GM12892 (cell line): ENCODE measurements around the gene PPRC1. TPM values are rescaled to one million over a fixed set of nuclear protein-coding genes. Genes with fewer than 3 reads are reported as not detected.

Source experiments
- DNase-seq: peaks from one replicate; pipeline ENCODE4 v3.0.0; 2011; ENCODE audit not compliant: insufficient read length
- FAIRE-seq: peaks from 2 replicates; lab custom pipeline; 2011; peaks lifted over from hg19 to GRCh38; lab: Jason Lieb, UNC
- POLR2A ChIP-seq: IDR thresholded peaks from 2 replicates; pipeline ENCODE4 v1.6.1; 2011; ENCODE audit warnings: low read depth, low read length, control low read depth
- POLR2AphosphoS5 ChIP-seq: IDR thresholded peaks from 2 replicates; pipeline ENCODE4 v1.6.1; 2011; ENCODE audit warnings: low read depth, low read length, control low read depth
- TAF1 ChIP-seq: IDR thresholded peaks from 2 replicates; pipeline ENCODE4 v1.6.1; 2011; ENCODE audit warnings: low read depth, mild to moderate bottlenecking, control low read depth, low read length, borderline replicate concordance
- polyA plus RNA-seq: library from polyadenylated mRNA; unstranded; fragments of >200 nt; gene quantifications from one replicate; pipeline ENCODE4 v1.2.1, GENCODE V29; 2012; ENCODE audit warnings: missing spikeins, inconsistent platforms; ENCODE audit not compliant: missing spikeins

PPRC1 gene
- polyA plus RNA-seq, result 19.6 TPM

DNA sequence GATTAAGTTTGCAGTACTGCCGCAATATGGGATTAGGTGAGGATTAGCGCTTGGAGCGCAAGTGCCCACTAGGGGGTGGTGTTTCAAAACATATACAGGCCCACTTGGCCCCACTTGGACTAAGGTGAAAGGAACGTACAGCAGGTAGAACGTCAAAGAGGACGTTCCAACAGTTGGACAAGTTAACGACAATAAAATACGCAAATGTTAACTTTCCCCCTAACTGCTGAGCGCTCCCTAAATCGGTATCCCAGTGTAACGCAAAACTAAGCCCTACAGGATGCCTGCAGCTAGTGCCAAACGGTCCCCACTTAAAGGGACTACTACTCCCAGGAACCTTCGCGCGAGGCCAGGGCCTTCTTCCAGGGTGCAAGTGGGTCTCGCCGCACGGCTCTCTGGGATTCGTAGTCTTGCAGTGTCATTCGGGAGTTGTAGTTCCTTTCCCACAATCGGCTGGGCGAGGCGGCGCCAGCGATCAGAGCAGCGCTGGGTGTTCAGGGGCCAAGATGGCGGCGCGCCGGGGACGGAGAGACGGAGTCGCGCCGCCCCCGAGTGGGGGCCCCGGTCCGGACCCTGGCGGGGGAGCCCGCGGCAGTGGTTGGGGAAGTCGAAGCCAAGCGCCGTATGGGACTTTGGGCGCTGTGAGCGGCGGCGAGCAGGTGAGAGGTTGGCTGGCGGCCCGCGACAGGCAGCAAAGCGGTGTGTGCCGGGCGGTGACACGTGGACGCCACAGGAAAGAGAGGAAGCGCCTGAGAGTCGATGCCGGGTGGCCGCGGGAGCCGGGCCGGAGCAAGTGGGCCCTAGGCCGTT lies at the start of gene PPRC1:
Gene PPRC1, plus strand, starts transcription at position 478 of the 810 bp plus-strand sequence. Its CDS starts 29 bp downstream, at position 507.
- TF ChIP-seq POLR2AphosphoS5, result peak; percentile 68
- peak; percentile 85; the same call in 1 of the 2 replicates for TF ChIP-seq POLR2A
- TF ChIP-seq TAF1, result peak; percentile 91
- DNase-seq (peak; percentile 98), FAIRE-seq (peak; percentile 95)

DNA sequence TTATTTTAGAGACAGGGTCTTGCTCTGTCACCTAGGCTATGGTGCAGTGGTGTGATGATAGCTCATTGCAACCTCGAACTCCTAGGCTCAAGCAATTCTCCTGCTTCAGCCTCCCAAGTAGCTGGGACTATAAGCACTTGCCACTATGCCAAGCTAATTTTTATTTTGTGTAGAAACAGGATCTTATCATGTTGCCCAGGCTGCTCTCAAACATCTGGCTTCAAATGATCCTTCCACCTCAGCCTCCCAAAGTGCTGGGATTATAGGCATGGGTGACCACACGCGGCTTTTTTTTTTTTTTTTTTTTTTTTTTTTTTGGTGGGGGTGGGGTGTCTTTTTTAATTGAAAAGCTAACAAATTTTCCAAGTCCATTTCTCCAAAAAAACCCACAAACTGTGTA lies 49.3 kb upstream of the PPRC1 start:
- no peak for DNase-seq
- TF ChIP-seq POLR2AphosphoS5 (no peak), POLR2A (no peak), TAF1 (no peak)
- no peak for FAIRE-seq

DNA sequence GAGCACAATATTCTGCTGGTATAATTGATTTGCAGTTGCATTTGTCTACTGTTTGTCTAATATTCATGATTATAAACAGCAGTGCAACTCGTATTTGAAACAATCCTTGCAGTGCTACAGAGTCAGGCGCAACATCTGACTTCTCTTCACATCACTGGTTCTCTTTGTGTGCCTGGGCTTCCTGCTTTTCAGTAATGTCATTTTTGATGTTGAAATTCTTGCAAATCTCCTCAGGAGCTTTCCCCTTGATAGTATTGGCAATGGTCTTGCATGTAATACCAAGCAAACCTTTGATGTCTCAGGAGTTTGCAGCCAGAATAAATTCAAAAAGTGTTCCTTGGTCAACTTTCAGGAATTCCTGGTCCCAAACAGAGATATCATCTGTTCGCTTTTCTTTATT lies 47.5 kb upstream of the PPRC1 start:
- DNase-seq, result no peak
- FAIRE-seq, result no peak
- TF ChIP-seq TAF1 (no peak), POLR2A (no peak), POLR2AphosphoS5 (no peak)

DNA sequence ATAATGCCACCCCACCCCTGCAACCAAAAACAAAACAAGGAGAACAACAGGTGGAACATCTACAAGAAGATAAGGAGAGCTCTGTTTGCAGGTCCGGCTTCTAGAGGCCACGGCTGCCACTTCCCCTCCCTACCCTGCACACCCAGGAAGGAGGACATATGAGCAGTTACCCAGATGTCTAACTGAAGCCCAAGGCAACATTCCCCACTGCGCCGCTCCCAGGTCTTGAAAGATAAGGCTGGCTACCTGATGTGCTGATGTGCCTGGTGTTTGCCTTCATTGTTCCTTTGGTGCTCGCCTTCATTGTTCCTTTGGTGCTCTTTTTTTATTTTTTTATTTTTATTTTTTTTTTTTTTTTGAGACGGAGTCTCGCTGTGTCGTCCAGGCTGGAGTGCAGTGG lies 46.6 kb upstream of the PPRC1 start:
- TF ChIP-seq TAF1, result no peak
- no peak for TF ChIP-seq POLR2AphosphoS5
- no peak for TF ChIP-seq POLR2A
- DNase-seq (no peak), FAIRE-seq (no peak)

DNA sequence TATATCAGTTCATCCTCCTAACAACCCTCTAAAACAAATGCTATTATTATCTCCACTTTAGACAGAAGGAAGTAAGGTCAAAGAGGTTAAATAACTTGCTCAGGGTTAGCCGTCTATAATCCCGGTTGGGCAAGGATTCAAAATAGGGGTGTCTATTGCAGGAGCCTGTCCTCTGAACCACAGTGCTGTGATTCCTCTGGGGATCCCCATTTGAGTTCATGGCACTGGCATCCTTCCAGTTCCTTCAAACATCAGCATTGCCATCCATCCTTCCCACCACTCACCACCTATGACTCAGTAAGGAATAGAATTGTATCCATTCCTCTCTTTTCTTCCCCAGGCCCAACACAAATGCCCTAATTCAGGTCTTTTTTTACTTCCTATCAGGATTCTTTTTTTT lies 42.1 kb upstream of the PPRC1 start:
- TF ChIP-seq TAF1 (no peak), POLR2AphosphoS5 (no peak), POLR2A (no peak)
- DNase-seq (no peak), FAIRE-seq (no peak)

- DNase-seq, result no peak
- FAIRE-seq, result no peak
- TF ChIP-seq POLR2AphosphoS5 (no peak), TAF1 (no peak), POLR2A (no peak)
Measured at GRCh38 chr10:102096449-102096848, 36.4 kb upstream of the PPRC1 start.

- TF ChIP-seq POLR2AphosphoS5 (no peak), POLR2A (no peak), TAF1 (no peak)
- DNase-seq (no peak), FAIRE-seq (no peak)
Measured at GRCh38 chr10:102101152-102101551, 31.7 kb upstream of the PPRC1 start.

GRCh38 chr10:102102421-102102820 lies 30.4 kb upstream of the PPRC1 start:
- no peak for TF ChIP-seq POLR2AphosphoS5
- no peak for TF ChIP-seq TAF1
- no peak for TF ChIP-seq POLR2A
- FAIRE-seq (no peak), DNase-seq (no peak)

DNA sequence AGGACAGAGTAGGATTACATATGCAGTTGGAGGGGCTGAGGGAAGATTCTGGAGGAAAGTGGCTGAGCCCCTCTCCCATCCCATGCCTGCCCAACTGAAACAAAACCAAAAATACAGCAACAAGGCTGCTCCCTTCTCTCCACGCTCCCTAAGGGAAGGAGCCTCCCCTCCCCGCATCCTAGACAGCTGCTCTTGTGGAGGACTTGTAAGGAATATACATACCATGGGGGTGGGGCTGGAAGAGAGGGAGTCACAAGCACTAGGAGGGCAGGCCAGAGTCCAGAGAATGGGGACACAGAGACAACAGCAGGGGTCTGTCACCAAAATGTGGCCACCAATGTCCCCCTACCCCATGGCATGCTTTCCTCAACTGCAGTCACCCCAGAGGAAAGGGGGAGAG lies 25.8 kb upstream of the PPRC1 start:
- FAIRE-seq (no peak), DNase-seq (no peak)
- TF ChIP-seq TAF1, result no peak
- no peak for TF ChIP-seq POLR2AphosphoS5

- TF ChIP-seq POLR2A (no peak), TAF1 (no peak), POLR2AphosphoS5 (no peak)
- FAIRE-seq, result no peak
Measured at GRCh38 chr10:102109166-102110116, 23.4 kb upstream of the PPRC1 start.

GRCh38 chr10:102111276-102111675 lies 21.6 kb upstream of the PPRC1 start:
- TF ChIP-seq POLR2A (no peak), TAF1 (no peak), POLR2AphosphoS5 (no peak)
- FAIRE-seq, result no peak
- no peak for DNase-seq

More at GRCh38 chr10:102109166-102110116, 23.4 kb upstream of the PPRC1 start:
- DNase-seq, result no peak
